Raji (cell line): Measurements from ENCODE around the gene COMMD3.

Experiments
- POLR2A ChIP-seq: IDR thresholded peaks from 2 replicates; pipeline ENCODE4 v1.6.1; 2011; ENCODE audit warnings: low read depth, low read length, control low read depth; ENCODE audit not compliant: insufficient read depth

Gene COMMD3

GRCh38 chr10:22325272-22326144 is 9.3 kb downstream of the COMMD3 start:
- no peak for TF ChIP-seq POLR2A

DNA sequence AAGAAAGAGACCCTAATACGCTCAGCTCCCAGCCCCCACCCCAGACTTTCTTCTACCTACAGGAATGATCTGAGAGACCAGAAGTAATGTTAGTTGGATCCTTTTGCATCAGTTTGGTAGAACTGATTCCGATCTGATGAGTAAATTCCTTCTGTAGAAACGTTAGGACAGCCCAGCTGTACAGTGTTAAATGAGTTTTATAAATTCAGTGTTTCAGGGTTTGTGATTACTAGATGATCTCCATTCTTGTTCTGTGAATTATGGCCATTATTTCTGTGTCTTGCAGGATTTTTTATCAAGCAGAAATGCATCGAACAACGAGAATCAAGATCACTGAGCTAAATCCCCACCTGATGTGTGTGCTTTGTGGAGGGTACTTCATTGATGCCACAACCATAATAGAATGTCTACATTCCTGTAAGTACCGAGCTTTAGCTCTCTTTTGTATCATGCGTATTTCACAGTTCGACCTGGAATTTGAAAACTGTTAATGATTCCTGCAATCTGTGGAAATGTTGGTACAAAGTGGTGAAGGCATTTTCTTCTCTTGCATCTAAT is 10.0 kb downstream of the COMMD3 start:
- TF ChIP-seq POLR2A = no peak

DNA sequence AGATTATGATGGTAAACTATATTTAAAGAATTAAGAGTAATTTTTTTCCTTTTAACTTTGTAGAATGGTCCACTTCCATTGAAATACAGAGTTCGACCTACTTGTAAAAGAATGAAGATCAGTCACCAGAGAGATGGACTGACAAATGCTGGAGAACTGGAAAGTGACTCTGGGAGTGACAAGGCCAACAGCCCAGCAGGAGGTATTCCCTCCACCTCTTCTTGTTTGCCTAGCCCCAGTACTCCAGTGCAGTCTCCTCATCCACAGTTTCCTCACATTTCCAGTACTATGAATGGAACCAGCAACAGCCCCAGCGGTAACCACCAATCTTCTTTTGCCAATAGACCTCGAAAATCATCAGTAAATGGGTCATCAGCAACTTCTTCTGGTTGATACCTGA is 13.0 kb downstream of the COMMD3 start:
- TF ChIP-seq POLR2A = no peak

DNA sequence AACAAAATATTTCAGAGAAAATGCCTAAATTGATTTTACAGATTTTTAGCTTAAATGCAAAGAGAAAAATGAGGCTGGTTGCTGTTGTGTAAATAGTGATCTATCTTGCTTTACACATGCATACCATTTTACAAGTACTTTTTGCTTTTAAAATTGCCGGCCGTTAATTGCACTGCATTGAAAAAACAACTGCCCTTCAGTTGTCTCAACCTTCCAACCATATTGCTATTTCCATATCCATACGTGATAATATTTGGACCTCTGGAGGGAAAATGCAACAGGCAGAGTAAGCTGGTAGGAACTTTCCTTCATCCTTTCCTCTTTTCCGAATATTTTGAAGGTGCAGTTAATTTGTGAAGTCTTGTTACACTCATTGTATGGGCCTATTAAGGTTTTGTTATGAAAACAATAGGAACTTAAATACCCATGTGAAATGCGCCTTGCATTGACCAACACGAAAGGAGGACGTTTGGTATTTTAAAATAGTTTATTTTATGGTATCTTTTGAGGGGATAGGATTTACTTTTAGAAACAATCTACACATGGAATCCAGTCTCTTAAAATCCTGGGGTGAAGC is 16.0 kb downstream of the COMMD3 start:
- no peak for TF ChIP-seq POLR2A

DNA sequence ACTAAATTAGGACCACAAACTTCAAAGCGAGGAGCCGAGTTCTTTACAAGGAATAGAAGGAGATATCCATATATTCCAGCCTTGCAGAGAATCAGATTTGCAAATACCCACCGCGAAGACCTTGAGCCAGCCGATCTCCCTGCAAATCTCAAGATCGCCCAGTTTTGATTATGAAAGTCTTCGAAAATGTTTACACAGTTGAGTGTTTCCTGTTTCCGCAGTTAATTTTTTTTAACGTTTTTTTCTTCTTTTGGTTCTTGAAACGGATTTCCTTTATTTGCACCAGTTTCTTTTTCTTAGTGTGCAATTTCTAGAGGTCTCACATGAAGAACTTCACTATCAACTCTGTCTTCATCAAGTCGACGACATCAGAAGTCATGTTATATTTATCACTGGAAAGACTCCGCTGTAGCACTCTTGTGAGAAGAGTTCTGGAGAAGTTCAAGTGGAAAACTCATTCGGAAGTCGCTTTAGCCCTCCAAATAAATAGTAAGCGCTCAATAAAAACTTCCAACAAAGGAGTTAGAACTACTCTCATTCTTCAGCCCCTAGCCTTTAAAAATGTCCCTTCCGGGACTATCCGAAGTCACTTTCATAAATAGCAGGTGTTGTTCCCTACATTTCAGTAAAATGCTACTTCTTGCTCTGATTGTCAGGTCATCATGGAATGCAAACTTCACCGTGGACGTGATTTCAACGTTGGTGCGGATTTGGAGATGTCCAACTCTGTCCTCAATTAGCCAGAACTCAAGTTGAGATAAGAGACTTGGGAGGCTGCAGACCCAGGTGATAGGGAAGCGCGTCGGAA is 17.2 kb downstream of the COMMD3 start:
- TF ChIP-seq POLR2A = no peak

DNA sequence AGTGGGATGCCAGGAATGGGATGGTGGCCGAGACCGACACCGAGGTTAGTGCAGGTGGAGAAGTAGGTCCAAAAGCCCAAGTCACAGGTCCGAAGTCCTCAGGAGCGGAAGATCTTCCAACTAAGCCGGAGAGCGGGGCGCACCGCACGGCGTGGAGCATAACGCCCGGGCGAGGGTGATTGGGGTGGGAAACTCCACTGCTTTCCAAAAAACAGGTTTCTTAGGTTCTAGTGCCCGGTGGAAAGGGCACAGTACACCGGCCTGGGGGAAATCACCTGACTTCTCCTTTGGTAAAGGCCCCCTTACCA is 17.7 kb downstream of the COMMD3 start:
- no peak for TF ChIP-seq POLR2A

- TF ChIP-seq POLR2A = no peak
Measured at GRCh38 chr10:22334414-22335172, 18.4 kb downstream of the COMMD3 start.

DNA sequence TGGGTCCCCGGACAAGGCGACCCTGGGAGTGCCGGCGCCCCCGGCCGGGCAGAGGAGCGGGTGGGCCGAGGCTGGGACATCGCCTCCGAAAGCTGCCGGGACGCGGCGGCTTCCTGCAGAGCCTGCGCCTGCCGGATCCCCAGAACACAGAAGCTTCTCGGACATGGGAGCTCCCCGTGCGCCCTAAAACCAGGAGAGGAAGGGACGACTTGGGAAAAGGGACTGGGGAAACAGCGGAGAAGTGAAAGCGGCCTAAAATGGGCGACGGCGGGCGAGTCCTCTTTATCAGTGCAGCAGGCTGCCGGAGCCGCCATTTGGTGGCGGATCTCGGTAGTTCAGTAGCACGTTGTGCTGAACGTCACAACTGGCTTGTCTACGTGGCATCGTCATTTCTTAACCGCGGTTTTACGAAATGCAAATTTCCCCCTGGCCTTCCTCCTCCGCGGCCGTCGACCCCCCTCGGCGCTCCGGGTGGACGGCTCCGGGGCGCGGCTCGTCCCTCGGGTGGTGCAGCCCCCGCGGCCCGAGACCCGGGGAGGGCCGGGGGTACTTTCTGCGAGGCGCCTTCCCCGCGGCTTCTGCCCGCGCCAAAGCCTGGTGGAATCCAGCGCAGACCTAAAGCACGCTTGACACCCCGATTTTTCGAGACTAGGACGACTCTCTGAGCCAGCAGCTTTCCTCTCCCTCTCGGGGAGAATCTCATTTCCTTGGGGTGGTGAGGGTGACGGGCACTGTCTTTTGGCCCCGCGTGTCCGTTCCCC is 19.2 kb downstream of the COMMD3 start:
- no peak for TF ChIP-seq POLR2A

DNA sequence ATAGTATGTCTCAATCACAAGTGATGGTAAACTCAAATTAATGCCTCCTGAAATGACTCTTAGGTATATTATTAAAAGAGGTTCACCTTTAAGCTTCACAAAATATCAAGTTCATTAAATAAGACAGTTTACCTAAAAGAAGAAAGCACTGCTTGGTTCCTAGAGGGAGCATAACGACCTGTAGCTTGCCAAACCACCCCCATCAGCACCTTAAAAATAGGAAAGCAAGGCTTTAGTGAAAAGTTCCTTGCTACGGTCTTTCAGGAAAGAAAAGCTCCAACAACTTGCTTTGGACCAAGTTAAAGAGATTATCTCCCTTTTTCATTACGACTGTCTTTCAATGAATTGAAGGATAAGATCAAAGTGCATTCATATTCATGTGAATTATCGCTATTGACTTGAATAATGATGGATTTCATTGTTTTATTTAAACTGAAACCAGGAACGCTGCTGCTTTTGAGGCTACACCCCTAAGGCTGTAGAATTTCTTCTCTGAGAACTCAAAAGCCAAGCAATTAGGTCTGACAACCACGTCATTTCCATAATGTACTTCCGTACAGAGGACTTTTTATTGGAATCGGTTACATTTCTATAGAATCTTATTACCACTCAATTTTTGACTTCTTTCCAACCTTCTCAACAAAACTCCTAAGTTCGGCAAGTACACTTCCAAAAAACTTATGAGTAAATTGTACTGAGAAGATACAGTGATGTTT is 22.2 kb downstream of the COMMD3 start:
- no peak for TF ChIP-seq POLR2A

DNA sequence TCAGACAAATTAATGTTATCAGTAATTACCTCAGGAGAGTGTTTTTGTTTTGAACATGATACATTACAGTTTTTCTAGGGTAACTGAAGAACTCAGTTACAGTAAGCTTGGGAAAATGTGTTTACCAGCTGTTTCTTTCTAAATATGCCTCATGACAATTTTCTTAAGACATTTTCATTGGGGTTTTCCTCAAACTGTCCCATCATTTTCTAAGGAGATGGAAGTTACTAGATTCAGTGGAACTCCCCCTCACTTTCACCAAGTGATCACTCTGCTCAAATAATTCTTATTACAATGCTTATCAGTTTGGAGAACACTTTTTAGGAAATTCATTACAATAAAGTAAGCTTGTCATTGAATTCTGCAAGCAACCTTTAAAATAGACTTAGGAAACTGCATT is 22.7 kb downstream of the COMMD3 start:
- no peak for TF ChIP-seq POLR2A

GRCh38 chr10:22339761-22340328 is 23.7 kb downstream of the COMMD3 start:
- no peak for TF ChIP-seq POLR2A

DNA sequence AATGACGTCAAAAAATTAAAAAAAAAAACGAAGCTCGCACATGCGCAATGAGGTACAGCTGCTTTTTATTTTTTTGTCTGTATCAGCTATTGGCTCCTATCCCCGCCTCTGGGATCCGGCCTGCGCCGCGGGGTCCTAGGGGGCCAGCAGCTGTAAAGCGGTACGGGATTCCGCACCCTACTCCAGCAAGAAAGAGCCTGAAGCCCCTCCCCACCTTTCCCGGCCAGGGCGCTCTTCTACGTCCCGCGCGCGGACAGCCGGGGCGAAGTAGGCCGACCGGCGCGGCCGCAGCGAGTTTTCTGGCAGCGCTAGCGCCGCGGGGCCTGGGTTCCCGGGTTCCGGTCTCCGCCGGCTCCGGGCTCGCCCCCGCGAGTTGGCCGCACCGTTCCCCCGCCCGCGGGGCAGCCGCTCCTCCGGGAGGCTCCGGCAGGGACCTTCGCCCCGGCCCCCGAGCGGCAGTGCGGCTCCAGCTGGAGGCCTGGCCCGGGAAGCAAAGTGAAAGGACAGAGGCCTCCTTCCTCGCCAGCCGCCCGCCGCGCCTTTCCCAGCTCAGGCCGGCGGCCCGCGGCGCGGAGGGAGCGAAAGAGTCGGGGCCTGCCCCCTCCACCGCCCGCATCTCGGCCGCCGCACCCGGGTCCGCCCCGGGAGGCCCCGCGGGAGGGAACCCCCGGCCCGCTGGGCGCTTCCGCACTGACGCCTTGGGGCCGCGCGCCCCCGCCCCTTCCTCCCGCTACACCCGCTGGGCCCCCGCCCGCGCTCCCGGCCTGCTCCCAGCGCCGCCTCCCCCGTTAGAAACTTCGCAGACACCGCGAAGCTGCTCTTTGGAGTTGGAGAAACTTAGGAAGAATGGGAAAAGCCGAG is 24.4 kb downstream of the COMMD3 start:
- TF ChIP-seq POLR2A = peak; percentile 60

DNA sequence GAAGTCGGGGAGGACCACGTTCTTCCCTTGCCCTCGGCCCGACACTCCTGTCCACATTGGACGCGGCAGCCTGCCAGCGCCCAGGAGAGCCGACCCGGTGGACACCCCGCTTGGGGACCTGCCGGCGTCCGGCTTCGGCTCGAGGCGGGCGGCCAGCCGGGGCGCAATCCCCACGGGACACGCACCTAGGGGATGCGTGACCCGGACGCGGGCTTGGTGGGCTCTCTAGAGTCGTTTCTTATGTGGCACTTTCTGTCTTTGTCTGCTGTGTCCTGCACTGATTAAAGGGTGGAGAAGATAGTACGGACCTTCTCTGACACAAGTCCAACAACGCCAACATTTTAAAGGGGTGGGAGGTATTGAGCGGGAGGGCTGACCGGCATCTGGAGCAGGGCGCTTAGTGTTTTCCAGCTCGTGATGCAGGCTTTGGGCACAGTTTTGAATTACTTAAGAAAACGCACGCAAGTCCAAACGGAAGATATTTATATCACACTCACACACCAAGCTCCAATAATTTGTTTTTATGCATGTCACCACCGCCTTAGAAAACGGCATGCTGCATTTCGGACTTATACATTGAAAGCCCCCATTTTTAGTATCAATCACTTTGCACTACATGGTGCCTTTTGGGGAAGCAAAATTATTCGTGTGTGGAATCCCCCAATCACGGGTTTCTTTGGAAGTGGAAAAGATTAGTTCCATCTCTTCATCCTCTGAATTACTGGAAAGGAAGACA is 25.2 kb downstream of the COMMD3 start:
- no peak for TF ChIP-seq POLR2A
